Neural crest cell (in vitro differentiated cells): Measurements from ENCODE around the gene ZNF22. TPM values are rescaled to one million over a fixed set of nuclear protein-coding genes. Genes with fewer than 3 reads are reported as not detected.

Experiments
- DNase-seq: peaks from one replicate; pipeline ENCODE4 v3.0.0; 2021; ENCODE audit warnings: low read depth, mixed read lengths, low spot score
- H3K27ac Mint-ChIP-seq: one replicate; pipeline ENCODE4 v1.8.0; 2021; ENCODE audit warnings: mild to moderate bottlenecking, mixed read lengths; ENCODE audit not compliant: unreplicated experiment
- H3K27me3 Mint-ChIP-seq: 2 replicates; pipeline ENCODE4 v1.8.0; 2021; ENCODE audit warnings: low read depth, mild to moderate bottlenecking, mixed read lengths
- H3K36me3 Mint-ChIP-seq: 2 replicates; pipeline ENCODE4 v1.8.0; 2021; ENCODE audit warnings: low read depth, mild to moderate bottlenecking, mixed read lengths
- H3K4me1 Mint-ChIP-seq: 2 replicates; pipeline ENCODE4 v1.8.0; 2021; ENCODE audit warnings: mixed read lengths
- H3K4me3 Mint-ChIP-seq: one replicate; pipeline ENCODE4 v1.8.0; 2021; ENCODE audit warnings: mild to moderate bottlenecking, mixed read lengths
- H3K9me3 Mint-ChIP-seq: 2 replicates; pipeline ENCODE4 v1.8.0; 2021; ENCODE audit warnings: mixed read lengths
- CTCF ChIP-seq: fragments of 200-600 bp; sonication (generic); conservative IDR thresholded peaks from 2 replicates; pipeline ENCODE4 v1.5.0; 2021; ENCODE audit warnings: antibody characterized with exemption, mild to moderate bottlenecking
- total RNA-seq: library from RNA; stranded (reverse); gene quantifications from 2 replicates; pipeline ENCODE4 v1.2.1, GENCODE V29; 2021

The ZNF22 gene
- total RNA-seq, 1 donor from 2014 or later = 51.0 TPM

- no peak for DNase-seq
- Mint-ChIP-seq H3K4me3 (peak overlapping the region; percentile 73), H3K36me3 (no peaks in the 10 kb centered on the region), H3K9me3 (no peaks in the 10 kb centered on the region), H3K27me3 (no peaks in the 10 kb centered on the region), H3K27ac (peak overlapping the region; percentile 99), H3K4me1 (peaks cover 90% of the 10 kb centered on the region)
- peak; percentile 51 for TF ChIP-seq CTCF
Measured at GRCh38 chr10:44962870-44963738, 37.6 kb upstream of the ZNF22 start.

GRCh38 chr10:44963772-44964633 lies 36.7 kb upstream of the ZNF22 start:
- peak; percentile 67 for DNase-seq
- H3K9me3 Mint-ChIP-seq = no peaks in the 10 kb centered on the region
- H3K27me3 Mint-ChIP-seq = no peaks in the 10 kb centered on the region
- no peaks in the 10 kb centered on the region for H3K36me3 Mint-ChIP-seq
- peak overlapping the region; percentile 99 for H3K27ac Mint-ChIP-seq
- peak; percentile 21 for TF ChIP-seq CTCF
- peak overlapping the region; percentile 73 for H3K4me3 Mint-ChIP-seq
- peaks cover 89% of the 10 kb centered on the region for H3K4me1 Mint-ChIP-seq

GRCh38 chr10:44965104-44965503 lies 35.6 kb upstream of the ZNF22 start:
- Mint-ChIP-seq H3K27me3 (no peaks in the 10 kb centered on the region), H3K36me3 (no peaks in the 10 kb centered on the region), H3K9me3 (no peaks in the 10 kb centered on the region), H3K4me3 (peak overlapping the region; percentile 73), H3K27ac (peak overlapping the region; percentile 3), H3K4me1 (peaks cover 86% of the 10 kb centered on the region)
- no peak for TF ChIP-seq CTCF
- DNase-seq = no peak

- Mint-ChIP-seq H3K9me3 (no peaks in the 10 kb centered on the region), H3K27me3 (no peaks in the 10 kb centered on the region), H3K4me3 (peak overlapping the region; percentile 39), H3K27ac (no peak overlapping the region), H3K36me3 (peaks cover 2% of the 10 kb centered on the region), H3K4me1 (peaks cover 80% of the 10 kb centered on the region)
- DNase-seq = no peak
- TF ChIP-seq CTCF = no peak
Measured at GRCh38 chr10:44965651-44966097, 35.0 kb upstream of the ZNF22 start.

- DNase-seq = no peak
- Mint-ChIP-seq H3K9me3 (no peaks in the 10 kb centered on the region), H3K36me3 (peaks cover 5% of the 10 kb centered on the region), H3K4me1 (peaks cover 74% of the 10 kb centered on the region), H3K27me3 (no peaks in the 10 kb centered on the region), H3K4me3 (peak overlapping the region; percentile 39), H3K27ac (no peak overlapping the region)
- TF ChIP-seq CTCF = no peak
Measured at GRCh38 chr10:44966129-44966815, 34.5 kb upstream of the ZNF22 start.
